Brain microvascular endothelial cell (primary cell): ENCODE data around the gene MYO1B.

Experiments
- DNase-seq: peaks from one replicate; pipeline ENCODE4 v3.0.0-alpha.2; 2020
- H3K27ac ChIP-seq: fragments of 250-450 bp; sonication (Bioruptor Pico); 2 replicates; pipeline ENCODE4 v1.5.1; 2020; ENCODE audit warnings: mild to moderate bottlenecking, moderate library complexity
- H3K27me3 ChIP-seq: fragments of 250-450 bp; sonication (Bioruptor Pico); replicated peaks from 2 replicates; pipeline ENCODE4 v1.5.1; 2020; ENCODE audit warnings: mild to moderate bottlenecking
- H3K36me3 ChIP-seq: fragments of 250-450 bp; sonication (Bioruptor Pico); replicated peaks from 2 replicates; pipeline ENCODE4 v1.5.1; 2020; ENCODE audit warnings: mild to moderate bottlenecking
- H3K4me3 ChIP-seq: 2 replicates; pipeline ENCODE4 v1.5.1; 2011; ENCODE audit warnings: low read depth, mild to moderate bottlenecking, control low read depth, low read length, moderate library complexity
- CTCF ChIP-seq: IDR thresholded peaks from 2 replicates; pipeline ENCODE4 v1.5.1; 2011; ENCODE audit warnings: low read depth, mild to moderate bottlenecking, moderate library complexity, low read length, control low read depth, inconsistent platforms; ENCODE audit errors: missing control alignments
- in situ Hi-C: cut with HindIII; loops from 2 replicates; pipeline ENCODE4 v1.10.0; 2017; ENCODE audit warnings: low sequenced_read_pairs, low pct_ligation_motif_present

The MYO1B gene

GRCh38 chr2:191262436-191262835 lies 17.2 kb downstream of the MYO1B start:
- in situ Hi-C loops = no loop called here
- DNase-seq = no peak
- Histone ChIP-seq H3K4me3 (no peak overlapping the region), H3K27ac (no peak overlapping the region), H3K27me3 (no peaks in the 10 kb centered on the region), H3K36me3 (no peaks in the 10 kb centered on the region)
- TF ChIP-seq CTCF = no peak

- in situ Hi-C loops = no loop called here
- no peak for TF ChIP-seq CTCF
- peak overlapping the region; percentile 7 for H3K27ac ChIP-seq
Observed at GRCh38 chr2:191263050-191263449, 17.8 kb downstream of the MYO1B start.

GRCh38 chr2:191264647-191265081 lies 19.5 kb downstream of the MYO1B start:
- in situ Hi-C loops = no loop called here
- no peak for TF ChIP-seq CTCF
- DNase-seq = peak; percentile 84
- no peaks in the 10 kb centered on the region for H3K36me3 ChIP-seq
- H3K27ac ChIP-seq = peak overlapping the region; percentile 71
- no peak overlapping the region for H3K4me3 ChIP-seq
- H3K27me3 ChIP-seq = no peaks in the 10 kb centered on the region

More at GRCh38 chr2:191263050-191263449, 17.8 kb downstream of the MYO1B start:
- Histone ChIP-seq H3K4me3 (no peak overlapping the region), H3K27me3 (no peaks in the 10 kb centered on the region), H3K36me3 (no peaks in the 10 kb centered on the region)
- DNase-seq = no peak

- TF ChIP-seq CTCF = no peak
- in situ Hi-C loops = no loop called here
- Histone ChIP-seq H3K36me3 (no peaks in the 10 kb centered on the region), H3K27me3 (no peaks in the 10 kb centered on the region), H3K27ac (peak overlapping the region; percentile 71), H3K4me3 (no peak overlapping the region)
- peak; percentile 68 for DNase-seq
Observed at GRCh38 chr2:191265311-191266170, 20.3 kb downstream of the MYO1B start.

- no peak for TF ChIP-seq CTCF
- in situ Hi-C loops = no loop called here
- H3K4me3 ChIP-seq = no peak overlapping the region
- H3K27ac ChIP-seq = peak overlapping the region; percentile 71
- H3K27me3 ChIP-seq = no peaks in the 10 kb centered on the region
- H3K36me3 ChIP-seq = no peaks in the 10 kb centered on the region
- no peak for DNase-seq
Observed at GRCh38 chr2:191266201-191266600, 21.0 kb downstream of the MYO1B start.

- Histone ChIP-seq H3K4me3 (no peak overlapping the region), H3K27ac (no peak overlapping the region), H3K27me3 (no peaks in the 10 kb centered on the region), H3K36me3 (no peaks in the 10 kb centered on the region)
- no peak for DNase-seq
- TF ChIP-seq CTCF = no peak
- in situ Hi-C loops = no loop called here
Observed at GRCh38 chr2:191268596-191268995, 23.4 kb downstream of the MYO1B start.
